GM23338 (cell line): Measurements from ENCODE around the gene UBE2D3. TPM values are rescaled to one million over a fixed set of nuclear protein-coding genes. Genes with fewer than 3 reads are reported as not detected.

Source experiments
- ATAC-seq: fragments of 200-7000 bp; cut with Tn5 transposase; 3 replicates; pipeline ENCODE4 v1.9.1; 2020
- DNase-seq: peaks from one replicate; pipeline ENCODE4 v3.0.0-alpha.2; 2015; ENCODE audit warnings: low spot score
- H2AFZ ChIP-seq: fragments of 200-600 bp; sonication (generic); 2 replicates; pipeline ENCODE4 v1.8.0; 2016; ENCODE audit warnings: antibody characterized with exemption, mild to moderate bottlenecking, moderate library complexity
- H3F3A ChIP-seq: fragments of 200-600 bp; sonication (generic); replicated peaks from 2 replicates; pipeline ENCODE4 v1.8.0; 2017; ENCODE audit warnings: antibody characterized with exemption, mixed run types, low read depth
- H3K27ac ChIP-seq: fragments of 200-600 bp; sonication (generic); 2 replicates; pipeline ENCODE4 v1.6.1; 2016; ENCODE audit warnings: low read depth
- H3K27me3 ChIP-seq: fragments of 200-600 bp; sonication (generic); 2 replicates; pipeline ENCODE4 v1.8.0; 2016; ENCODE audit warnings: mild to moderate bottlenecking, mixed run types, moderate library complexity; ENCODE audit not compliant: insufficient read depth
- H3K36me3 ChIP-seq: fragments of 200-600 bp; sonication (generic); 2 replicates; pipeline ENCODE4 v1.8.0; 2016; ENCODE audit warnings: mild to moderate bottlenecking; ENCODE audit not compliant: insufficient read depth
- H3K4me1 ChIP-seq: fragments of 200-600 bp; sonication (generic); 2 replicates; pipeline ENCODE4 v1.8.0; 2016; ENCODE audit warnings: mild to moderate bottlenecking, moderate library complexity; ENCODE audit not compliant: insufficient read depth
- H3K4me2 ChIP-seq: fragments of 200-600 bp; sonication (generic); 2 replicates; pipeline ENCODE4 v1.7.1; 2017; ENCODE audit warnings: mixed run types
- H3K4me3 ChIP-seq: fragments of 200-600 bp; sonication (generic); 2 replicates; pipeline ENCODE4 v1.6.1; 2016; ENCODE audit warnings: mixed run types
- H3K79me2 ChIP-seq: fragments of 200-600 bp; sonication (generic); replicated peaks from 2 replicates; pipeline ENCODE4 v1.8.0; 2017; ENCODE audit warnings: mild to moderate bottlenecking; ENCODE audit not compliant: insufficient read depth
- H3K9me2 ChIP-seq: fragments of 200-600 bp; sonication (generic); 2 replicates; pipeline ENCODE4 v1.8.0; 2017; ENCODE audit not compliant: insufficient read depth
- H4K20me1 ChIP-seq: fragments of 200-600 bp; sonication (generic); replicated peaks from 2 replicates; pipeline ENCODE4 v1.8.0; 2017; ENCODE audit warnings: mild to moderate bottlenecking; ENCODE audit not compliant: insufficient read depth
- H3K27ac Mint-ChIP-seq: 2 replicates; pipeline ENCODE4 v1.8.0; 2020; ENCODE audit warnings: inconsistent platforms, mild to moderate bottlenecking, moderate library complexity, mixed read lengths
- H3K27me3 Mint-ChIP-seq: 3 replicates; pipeline ENCODE4 v1.8.0; 2022; ENCODE audit warnings: low read depth, mild to moderate bottlenecking, moderate library complexity, mixed read lengths, inconsistent platforms; ENCODE audit not compliant: insufficient read depth, poor library complexity
- H3K36me3 Mint-ChIP-seq: 3 replicates; pipeline ENCODE4 v1.8.0; 2021; ENCODE audit warnings: low read depth, mild to moderate bottlenecking, inconsistent platforms, moderate library complexity, mixed read lengths
- H3K4me1 Mint-ChIP-seq: 3 replicates; pipeline ENCODE4 v1.8.0; 2020; ENCODE audit warnings: mild to moderate bottlenecking, inconsistent platforms, mixed read lengths
- H3K4me3 Mint-ChIP-seq: 3 replicates; pipeline ENCODE4 v1.8.0; 2021; ENCODE audit warnings: moderate library complexity, mild to moderate bottlenecking, inconsistent platforms, mixed read lengths
- H3K9me3 Mint-ChIP-seq: 3 replicates; pipeline ENCODE4 v1.8.0; 2020; ENCODE audit warnings: moderate library complexity, mild to moderate bottlenecking, inconsistent platforms, mixed read lengths
- CREB1 ChIP-seq: fragments of 250-450 bp; sonication (Bioruptor Pico); IDR thresholded peaks from 2 replicates; pipeline ENCODE4 v1.5.0; 2020; ENCODE audit warnings: low read depth, mild to moderate bottlenecking, moderate library complexity
- EZH2 ChIP-seq: fragments of 200-600 bp; sonication (generic); IDR thresholded peaks from one replicate; pipeline ENCODE4 v1.8.0; 2017; ENCODE audit warnings: antibody characterized with exemption, mild to moderate bottlenecking, low read depth; ENCODE audit not compliant: unreplicated experiment
- EZH2phosphoT487 ChIP-seq: fragments of 200-600 bp; sonication (generic); IDR thresholded peaks from one replicate; pipeline ENCODE4 v1.8.1; 2018; ENCODE audit warnings: antibody characterized with exemption; ENCODE audit not compliant: unreplicated experiment
- JUNB ChIP-seq: IDR thresholded peaks from one replicate; pipeline ENCODE4 v1.6.1; 2016; ENCODE audit warnings: antibody characterized with exemption; ENCODE audit not compliant: unreplicated experiment
- NANOG ChIP-seq: IDR thresholded peaks from 2 replicates; pipeline ENCODE4 v1.6.1; 2016; ENCODE audit warnings: antibody characterized with exemption, borderline replicate concordance
- POLR2AphosphoS5 ChIP-seq: IDR thresholded peaks from 2 replicates; pipeline ENCODE4 v1.6.1; 2016; ENCODE audit warnings: antibody characterized with exemption, low read depth
- REST ChIP-seq: IDR thresholded peaks from one replicate; pipeline ENCODE4 v1.6.1; 2018; ENCODE audit warnings: antibody characterized with exemption; ENCODE audit not compliant: unreplicated experiment
- STAT1 ChIP-seq: IDR thresholded peaks from one replicate; pipeline ENCODE4 v1.6.1; 2016; ENCODE audit warnings: antibody characterized with exemption; ENCODE audit not compliant: unreplicated experiment
- ZNF114 ChIP-seq: fragments of 250-450 bp; sonication (Bioruptor Pico); IDR thresholded peaks from 2 replicates; pipeline ENCODE4 v1.5.0; 2020; ENCODE audit warnings: mild to moderate bottlenecking, moderate library complexity
- ZNF331 ChIP-seq: fragments of 250-450 bp; sonication (Bioruptor Pico); IDR thresholded peaks from 2 replicates; pipeline ENCODE4 v1.5.0; 2020; ENCODE audit warnings: low read depth, mild to moderate bottlenecking, moderate library complexity
- ZNF462 ChIP-seq: fragments of 250-450 bp; sonication (Bioruptor Pico); IDR thresholded peaks from 2 replicates; pipeline ENCODE4 v1.5.0; 2020; ENCODE audit warnings: mild to moderate bottlenecking, moderate library complexity
- polyA plus RNA-seq: library from polyadenylated mRNA; unstranded; fragments of >200 nt; fragmentation: Nextera tagmentation; extraction: Ambion mirVana; gene quantifications from 2 replicates; pipeline ENCODE4 v1.2.1, GENCODE V29; 2016
- total RNA-seq: library from RNA; depleted of rRNA; stranded (reverse); fragments of >200 nt; shearing (Covaris generic); gene quantifications from 2 replicates; pipeline ENCODE4 v1.2.3, GENCODE V29; 2014
- TF ChIP-seq, protein P1 (sequence below), 2 experiments: fragments of 200-600 bp in 1 of 2; sonication (generic) in 1 of 2; conservative IDR thresholded peaks; 2 replicates each; pipeline versions ENCODE4 v1.5.1 to v1.6.1; 2016 to 2017; ENCODE audit warnings: antibody characterized with exemption in 2 of 2, low read depth in 2 of 2, mild to moderate bottlenecking in 2 of 2, moderate library complexity in 1 of 2
- TF ChIP-seq, protein P2 (sequence below): IDR thresholded peaks from 2 replicates; pipeline ENCODE4 v1.6.1; 2016; ENCODE audit warnings: antibody characterized with exemption

The UBE2D3 gene
- total and polyA plus RNA-seq, 2 experiments from 2014 or later = 250 to 498 TPM

- H3K79me2 ChIP-seq = peaks cover 70% of the 10 kb centered on the region
- H3K4me1 ChIP-seq = peaks cover 9% of the 10 kb centered on the region
- H3K27ac ChIP-seq = no peak overlapping the region
- peaks cover 3% of the 10 kb centered on the region; the same call in 2 of the 3 replicates for H3K9me3 Mint-ChIP-seq
- no peak overlapping the region for H3K27ac Mint-ChIP-seq
- DNase-seq = no peak
- no peak overlapping the region for H3K4me3 Mint-ChIP-seq
- H4K20me1 ChIP-seq = peaks cover 8% of the 10 kb centered on the region; the same call in 1 of the 2 replicates
- no peak overlapping the region for H2AFZ ChIP-seq
- peaks cover 28% of the 10 kb centered on the region for H3K4me1 Mint-ChIP-seq
- H3K36me3 ChIP-seq = 0 out of 2 replicates have a peak, but pooled peaks cover 5% of the 10 kb centered on the region
- peaks cover 6% of the 10 kb centered on the region for H3K27me3 Mint-ChIP-seq
- H3K27me3 ChIP-seq = peaks cover 14% of the 10 kb centered on the region
- ATAC-seq = no peak
- H3K9me2 ChIP-seq = no peaks in the 10 kb centered on the region
- H3K4me2 ChIP-seq = no peak overlapping the region
- peaks cover 4% of the 10 kb centered on the region for H3K36me3 Mint-ChIP-seq
- no peak overlapping the region for H3K4me3 ChIP-seq
- TF ChIP-seq ZNF462 (no peak), JUNB (no peak), NANOG (no peak), REST (no peak), EZH2 (no peak), ZNF331 (CRISPR knock-in tag) (no peak), STAT1 (no peak), ZNF114 (CRISPR knock-in tag) (no peak), POLR2AphosphoS5 (no peak), EZH2phosphoT487 (no peak), CREB1 (CRISPR knock-in tag) (no peak)
- TF ChIP-seq, protein P1, sequence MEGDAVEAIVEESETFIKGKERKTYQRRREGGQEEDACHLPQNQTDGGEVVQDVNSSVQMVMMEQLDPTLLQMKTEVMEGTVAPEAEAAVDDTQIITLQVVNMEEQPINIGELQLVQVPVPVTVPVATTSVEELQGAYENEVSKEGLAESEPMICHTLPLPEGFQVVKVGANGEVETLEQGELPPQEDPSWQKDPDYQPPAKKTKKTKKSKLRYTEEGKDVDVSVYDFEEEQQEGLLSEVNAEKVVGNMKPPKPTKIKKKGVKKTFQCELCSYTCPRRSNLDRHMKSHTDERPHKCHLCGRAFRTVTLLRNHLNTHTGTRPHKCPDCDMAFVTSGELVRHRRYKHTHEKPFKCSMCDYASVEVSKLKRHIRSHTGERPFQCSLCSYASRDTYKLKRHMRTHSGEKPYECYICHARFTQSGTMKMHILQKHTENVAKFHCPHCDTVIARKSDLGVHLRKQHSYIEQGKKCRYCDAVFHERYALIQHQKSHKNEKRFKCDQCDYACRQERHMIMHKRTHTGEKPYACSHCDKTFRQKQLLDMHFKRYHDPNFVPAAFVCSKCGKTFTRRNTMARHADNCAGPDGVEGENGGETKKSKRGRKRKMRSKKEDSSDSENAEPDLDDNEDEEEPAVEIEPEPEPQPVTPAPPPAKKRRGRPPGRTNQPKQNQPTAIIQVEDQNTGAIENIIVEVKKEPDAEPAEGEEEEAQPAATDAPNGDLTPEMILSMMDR (conservative IDR thresholded peaks at IDR 0.05; ENCODE audit: low read depth in 2 of 2) = no peak
- TF ChIP-seq, protein P2, sequence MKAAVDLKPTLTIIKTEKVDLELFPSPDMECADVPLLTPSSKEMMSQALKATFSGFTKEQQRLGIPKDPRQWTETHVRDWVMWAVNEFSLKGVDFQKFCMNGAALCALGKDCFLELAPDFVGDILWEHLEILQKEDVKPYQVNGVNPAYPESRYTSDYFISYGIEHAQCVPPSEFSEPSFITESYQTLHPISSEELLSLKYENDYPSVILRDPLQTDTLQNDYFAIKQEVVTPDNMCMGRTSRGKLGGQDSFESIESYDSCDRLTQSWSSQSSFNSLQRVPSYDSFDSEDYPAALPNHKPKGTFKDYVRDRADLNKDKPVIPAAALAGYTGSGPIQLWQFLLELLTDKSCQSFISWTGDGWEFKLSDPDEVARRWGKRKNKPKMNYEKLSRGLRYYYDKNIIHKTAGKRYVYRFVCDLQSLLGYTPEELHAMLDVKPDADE = no peak
- no peaks in the 10 kb centered on the region for H3F3A ChIP-seq
These were observed 69.7 kb downstream of the UBE2D3 start for GRCh38 chr4:102757681-102758080.
